ENCODE data around the gene STARD10.
A peak's percentile ranks its signal among the peaks of the same experiment; 100 is the strongest.

STARD10 gene

DNA sequence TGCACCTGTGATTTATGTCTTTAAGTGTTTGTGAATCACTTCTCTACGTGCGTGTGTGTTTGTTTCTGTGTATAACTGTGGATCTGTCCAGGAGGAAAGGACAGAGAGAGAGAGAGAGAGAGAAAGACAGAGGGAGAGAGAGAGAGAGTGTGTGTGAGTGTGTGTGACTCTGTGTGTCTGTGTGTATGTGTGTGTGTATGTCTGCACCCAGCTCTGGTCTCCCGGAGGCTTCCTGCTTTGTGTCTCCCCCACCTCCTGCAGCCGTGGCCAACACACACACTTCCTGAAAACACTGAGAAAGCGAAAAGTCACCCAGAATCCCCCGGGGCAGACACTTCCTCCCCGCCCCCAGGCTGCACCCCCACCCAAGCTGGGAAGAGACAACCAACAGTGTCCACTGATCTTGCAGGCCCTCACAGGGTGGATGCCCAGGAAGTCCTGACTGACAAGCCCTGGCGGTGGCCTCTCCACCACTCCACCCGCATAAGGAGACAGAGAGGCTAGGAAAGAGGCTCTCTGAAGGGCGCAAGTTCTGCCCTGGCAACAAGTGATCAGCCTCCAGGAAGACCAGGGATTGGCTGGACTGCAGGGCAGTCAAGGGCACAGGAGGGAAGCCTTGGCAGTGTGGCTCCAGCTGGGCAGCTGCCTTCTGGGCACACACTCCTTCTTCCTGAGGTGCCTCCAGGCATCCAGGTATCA lies 71.6 kb downstream of the STARD10 start:
- peak; percentile 95 for DNase-seq

DNA sequence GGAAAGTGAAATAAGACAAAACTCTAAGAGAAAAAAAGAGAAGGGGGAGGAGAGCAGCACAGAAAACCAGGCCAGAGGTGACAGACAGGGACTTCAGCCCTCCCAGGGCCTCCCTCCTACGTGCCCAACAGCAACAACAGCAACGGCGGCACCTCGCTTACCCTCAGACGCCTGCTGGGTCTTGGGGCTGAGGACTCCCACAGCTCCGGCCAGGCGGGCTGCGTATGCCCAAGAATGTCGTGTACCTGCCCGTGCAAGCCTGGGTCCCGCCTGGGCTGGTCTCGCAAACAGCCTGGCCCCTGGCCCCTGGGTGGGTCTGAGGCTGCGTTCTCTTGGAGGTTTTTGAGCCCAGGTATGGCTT lies 72.2 kb downstream of the STARD10 start:
- no peak for DNase-seq

DNA sequence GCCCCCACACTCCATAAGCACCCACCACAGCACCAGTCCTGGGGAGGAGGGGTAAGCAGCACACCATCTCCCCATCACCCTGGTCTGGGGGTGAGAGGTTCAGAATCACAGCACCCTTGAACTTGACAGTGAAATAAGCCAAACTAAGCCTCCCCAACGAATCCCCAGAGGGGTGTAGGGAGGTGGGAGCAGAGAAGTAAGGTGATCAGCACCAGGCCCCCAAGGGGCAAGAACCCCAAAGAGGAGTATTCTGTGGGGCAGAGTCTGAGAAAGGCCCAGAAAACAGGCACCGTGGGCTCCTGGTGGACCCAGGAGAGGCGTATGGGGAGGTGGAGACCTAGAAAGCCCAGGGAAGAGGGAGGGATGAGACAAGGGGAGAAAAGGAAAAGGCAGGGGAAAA lies 72.6 kb downstream of the STARD10 start:
- DNase-seq: no peak

DNA sequence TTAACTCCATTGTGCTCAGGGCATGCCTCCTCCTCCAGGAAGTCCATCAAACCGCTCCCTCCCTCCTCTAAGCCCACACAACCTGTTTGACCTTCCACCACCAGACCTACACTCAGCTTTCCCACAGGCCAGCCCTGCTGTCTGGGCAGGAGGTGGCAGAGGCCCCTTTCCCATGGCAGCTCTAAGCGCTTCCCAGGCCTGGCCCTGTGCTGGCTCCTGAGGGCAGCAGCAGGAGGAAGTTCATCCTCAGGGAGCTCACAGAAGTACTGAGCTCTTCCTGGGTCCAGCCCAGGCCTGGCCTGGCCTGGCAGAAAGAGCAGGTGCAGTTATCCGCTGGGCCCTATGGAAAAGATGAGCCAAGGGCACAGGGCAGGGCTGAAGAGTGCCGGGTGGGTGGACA lies 73.1 kb downstream of the STARD10 start:
- no peak for DNase-seq

DNA sequence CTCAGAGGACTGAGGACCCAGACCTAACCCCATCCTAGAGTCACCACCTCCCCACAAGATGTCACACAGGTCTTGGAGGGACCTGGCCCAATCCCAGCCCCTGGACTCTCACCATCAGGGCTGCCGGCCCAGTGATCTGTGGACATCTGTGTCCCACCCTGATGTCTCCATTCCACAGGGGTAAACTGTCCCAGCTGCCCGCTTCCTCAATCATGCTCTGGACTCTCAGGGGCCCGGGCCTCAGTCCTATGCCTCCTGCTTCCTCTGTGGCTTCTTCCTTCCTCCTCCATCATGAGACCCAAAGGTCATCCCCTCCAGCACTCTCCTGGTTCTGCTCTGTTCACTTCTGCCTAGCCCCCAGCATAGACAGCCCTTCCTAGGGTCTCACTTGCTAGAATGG lies 73.8 kb downstream of the STARD10 start:
- DNase-seq: no peak

DNA sequence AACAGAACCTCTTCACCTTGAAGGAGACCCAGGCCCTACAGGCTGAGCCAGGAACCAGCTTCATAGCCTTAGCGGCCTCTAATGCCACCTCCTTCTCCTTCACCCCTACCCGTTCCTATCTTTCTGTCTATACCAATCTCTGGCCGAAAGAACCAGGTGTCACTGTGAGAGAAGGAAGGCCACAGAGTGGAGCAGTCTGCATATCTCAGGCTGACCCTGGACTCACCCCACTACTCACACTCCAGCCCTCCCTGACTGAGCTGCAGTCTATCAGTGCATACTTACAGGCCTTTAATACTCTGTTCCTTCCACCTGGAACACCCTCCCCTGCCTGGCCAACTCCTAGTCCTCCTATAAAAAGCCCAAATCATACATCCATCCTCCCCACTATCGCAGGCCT lies 74.3 kb downstream of the STARD10 start:
- no peak for DNase-seq

DNA sequence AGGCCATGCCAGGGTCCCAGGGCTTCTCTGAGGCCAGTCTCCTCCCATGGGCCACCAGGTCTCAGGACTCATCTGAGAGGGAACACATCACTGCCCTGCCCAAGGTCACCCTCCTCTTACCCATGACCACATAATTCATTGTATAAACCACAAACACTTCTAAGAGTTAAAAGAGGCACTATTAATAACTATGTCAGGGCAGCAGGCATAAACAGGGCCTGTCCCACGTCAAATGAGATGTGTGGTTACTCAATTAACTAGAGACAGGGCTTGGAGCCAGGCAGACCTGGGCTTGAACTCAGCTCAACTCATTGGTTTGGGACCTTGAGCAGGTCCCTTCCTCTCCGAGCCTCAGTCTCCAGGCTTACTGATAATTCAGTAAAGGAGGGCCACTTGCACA lies 74.7 kb downstream of the STARD10 start:
- no peak for DNase-seq

DNA sequence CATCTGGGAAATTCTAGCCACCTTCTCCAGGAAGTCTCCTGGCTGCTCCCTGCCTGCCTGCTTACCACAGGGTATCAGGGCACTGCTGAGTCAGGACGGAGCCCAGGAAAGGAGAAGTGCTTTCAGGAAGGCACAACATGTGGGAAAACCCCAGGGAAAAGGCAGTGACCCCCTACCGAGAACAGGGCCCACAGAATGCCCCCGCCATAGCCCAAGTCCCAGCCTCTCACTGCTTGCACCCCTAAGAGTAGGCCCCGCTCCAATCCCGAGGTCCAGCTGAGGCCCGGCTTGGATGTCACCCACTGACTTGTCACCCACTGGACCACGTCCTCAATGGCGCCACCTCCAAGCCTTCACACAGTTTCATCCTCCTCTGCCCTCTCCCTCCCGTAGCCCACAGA lies 75.7 kb downstream of the STARD10 start:
- DNase-seq: no peak

DNA sequence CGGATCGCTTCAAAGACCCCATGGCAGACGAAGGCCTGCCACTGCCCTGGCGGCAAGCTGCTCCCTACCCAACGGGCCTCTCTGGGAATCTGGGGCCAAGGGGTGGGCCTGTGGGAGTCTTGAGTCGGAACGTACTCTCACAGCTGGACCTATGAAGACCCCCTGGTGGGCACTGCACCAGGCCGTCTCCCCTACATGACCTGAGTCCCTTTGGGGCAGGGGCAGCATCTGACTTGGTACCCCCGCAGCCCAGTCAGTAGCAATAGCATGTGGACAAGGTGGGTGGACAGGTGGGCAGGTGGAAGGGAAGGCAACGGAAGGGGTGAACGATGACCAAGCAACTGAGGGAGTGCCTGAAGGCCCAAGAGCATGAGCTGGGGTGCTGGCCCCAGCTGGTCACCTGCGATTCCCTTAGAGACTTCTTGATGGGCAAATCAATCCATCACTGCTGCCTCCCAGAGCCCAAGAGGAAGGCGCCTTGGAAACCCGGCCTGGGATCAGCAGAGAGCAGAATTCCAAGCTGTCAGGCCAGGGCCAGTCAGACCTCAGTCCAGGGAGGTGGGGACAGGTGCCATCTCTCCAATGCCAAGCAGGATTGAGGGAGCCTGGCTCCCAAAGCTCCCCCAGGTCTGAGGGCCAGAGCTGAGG lies 76.9 kb downstream of the STARD10 start:
- DNase-seq: no peak

DNA sequence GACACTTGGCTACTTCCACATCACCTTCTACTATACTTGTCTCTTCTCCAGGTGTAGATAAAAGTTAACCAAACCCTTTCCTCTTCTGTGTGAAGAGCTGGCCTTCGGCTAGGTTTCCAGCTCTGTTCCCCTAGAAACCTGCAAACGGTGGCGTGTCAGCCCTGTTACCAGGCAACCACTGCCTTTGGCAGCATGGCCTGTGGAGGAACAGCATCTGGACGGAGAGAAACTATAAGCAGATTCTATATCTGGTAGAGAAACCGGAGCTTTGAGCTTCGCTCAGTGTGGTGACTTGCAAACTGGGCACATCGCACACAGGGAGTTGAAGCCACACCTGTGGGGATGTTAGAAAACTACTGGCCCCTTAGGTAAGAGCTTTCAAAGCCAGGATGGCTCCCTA lies 77.6 kb downstream of the STARD10 start:
- peak; percentile 74 for DNase-seq

DNA sequence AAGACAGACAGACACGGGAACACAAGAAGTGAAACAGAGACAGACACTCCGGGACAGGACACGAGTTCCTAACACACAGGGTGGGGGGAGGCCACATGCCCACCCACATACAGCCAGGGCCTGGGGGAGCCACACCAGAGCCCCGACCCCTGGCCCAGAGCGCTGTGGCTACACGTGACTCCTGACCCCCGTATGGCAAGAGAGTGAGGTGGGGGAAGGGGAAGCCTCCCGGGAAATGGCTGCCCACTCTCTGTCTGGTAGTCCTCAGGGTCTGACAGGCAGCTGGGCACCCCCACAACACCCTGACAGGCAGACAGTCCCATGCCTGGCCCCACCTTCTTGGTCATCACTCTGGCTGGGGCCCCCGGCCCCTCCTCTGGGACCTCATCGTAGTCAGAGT lies 81.0 kb downstream of the STARD10 start:
- DNase-seq: no peak

DNA sequence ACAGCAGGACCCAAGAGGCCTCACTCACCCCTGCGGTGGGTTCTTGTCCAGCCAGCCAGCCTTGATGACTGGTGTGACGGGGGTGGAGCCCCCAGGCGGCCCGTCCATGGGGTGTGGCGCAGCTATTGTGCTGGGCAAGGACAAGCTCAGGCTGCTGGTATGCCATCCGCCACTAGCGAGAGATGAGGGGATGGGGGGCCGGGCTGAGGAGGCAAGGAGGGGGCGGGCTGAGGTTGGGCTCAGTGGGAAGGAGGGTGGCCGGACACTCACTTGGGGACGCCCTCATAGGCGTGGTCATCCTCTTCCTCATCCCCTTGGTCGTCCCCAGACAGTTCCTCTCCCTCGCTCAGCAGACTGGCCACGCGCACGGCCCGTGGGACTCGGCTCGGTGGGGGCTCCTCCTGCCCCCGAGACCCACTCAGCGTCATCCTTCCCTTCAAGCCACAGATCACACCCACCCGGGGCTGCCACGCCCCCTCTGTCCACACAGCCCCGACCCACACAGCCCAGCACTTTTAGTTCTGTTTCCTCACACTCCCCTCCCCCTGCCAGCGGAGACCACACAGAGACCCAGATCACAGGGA lies 81.6 kb downstream of the STARD10 start:
- DNase-seq: peak; percentile 42

DNA sequence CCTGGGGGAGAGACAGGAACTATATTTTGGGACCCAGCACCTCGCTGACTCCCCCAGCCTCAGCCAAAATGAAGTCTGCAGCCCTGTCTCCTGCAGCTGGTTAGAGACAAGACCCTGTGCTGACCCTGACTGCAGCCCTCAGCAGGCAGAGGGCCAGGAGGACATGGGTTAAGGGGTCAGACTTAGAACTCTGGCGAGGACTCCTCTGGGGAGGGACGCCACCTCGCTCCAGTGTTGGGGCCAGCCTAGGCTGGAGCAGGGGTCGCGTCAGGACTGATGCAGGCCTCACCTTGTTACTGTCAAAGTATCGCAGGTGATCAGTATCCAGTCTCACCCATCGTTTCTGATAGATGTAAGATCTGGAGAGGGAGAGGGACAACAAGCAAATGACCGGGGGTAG lies 82.7 kb downstream of the STARD10 start:
- no peak for DNase-seq

DNA sequence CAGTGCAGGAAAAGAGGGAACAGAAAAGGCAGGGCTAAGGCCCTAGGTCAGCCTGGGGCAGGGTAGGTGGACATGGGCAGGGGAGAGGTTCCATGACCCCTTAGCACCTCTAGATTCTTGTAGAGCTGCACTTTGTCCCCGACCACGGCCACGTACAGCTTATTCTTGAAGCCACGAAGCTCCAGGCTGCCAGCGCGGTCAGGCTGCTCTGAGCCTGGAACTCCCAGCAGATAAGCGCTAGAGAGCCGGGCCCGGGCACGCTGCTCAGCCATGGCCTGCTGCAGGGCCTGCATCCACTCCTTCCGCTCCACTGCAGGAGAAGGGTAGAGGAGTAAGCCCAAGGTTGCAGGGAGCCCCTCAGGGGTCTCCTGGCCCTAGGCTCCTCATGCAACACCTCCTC lies 83.6 kb downstream of the STARD10 start:
- DNase-seq: no peak

DNA sequence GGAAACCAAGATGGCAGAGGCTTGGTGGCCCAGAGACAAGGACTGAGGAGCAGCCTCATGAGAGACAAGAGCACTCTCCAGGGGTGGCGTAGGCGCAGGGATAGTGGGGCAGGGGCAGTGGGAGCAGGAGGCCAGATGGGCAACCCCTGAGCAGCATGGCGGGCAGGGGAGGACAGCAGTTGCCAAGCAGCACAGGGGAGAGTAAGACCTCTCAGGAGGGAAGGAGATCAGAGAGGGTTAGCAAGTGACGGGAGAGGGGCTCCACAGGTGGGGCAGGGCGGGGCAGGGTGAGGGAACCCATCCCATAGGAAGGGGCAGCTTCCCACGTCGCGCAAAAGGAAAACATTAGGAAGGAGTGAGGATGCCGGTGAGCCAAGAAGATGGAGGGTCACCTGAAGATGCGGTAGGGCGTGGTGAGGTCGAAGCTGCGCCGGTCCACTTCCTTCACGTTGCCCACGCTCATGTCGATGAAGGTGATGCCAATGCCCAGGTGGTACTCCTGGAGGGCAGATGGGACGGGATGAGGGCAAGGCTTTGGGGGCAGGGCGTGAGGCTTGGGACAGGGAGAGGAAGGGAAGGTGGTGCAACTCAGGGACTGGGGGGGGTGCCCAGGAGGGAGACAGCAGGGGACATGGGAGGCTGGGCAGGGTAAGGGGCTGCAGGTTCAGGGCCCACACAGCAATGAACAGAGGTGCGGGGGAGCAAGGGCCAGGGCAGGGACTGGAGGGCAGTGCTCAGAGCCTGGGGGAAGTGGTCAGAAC lies 84.2 kb downstream of the STARD10 start:
- no peak for DNase-seq

DNA sequence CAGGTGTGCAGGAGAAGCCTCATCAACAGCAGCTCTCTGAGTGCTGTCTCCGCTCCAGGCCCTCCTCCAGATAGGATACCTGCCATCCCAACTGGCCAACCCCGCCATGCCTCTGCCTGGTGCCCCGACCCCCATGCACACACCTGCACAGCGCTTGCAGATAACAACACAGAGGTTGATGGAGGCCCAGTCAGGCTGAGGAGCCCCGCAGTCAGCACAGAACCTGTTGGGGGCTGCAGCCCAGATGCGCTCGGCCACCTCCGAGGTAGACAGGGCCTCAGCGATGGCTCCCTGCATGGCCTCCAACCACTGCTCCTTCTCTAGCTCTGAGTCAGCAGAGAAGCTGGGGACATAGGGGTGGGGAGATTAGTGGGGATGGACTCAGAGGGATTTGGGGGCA lies 86.8 kb downstream of the STARD10 start:
- DNase-seq: no peak

DNA sequence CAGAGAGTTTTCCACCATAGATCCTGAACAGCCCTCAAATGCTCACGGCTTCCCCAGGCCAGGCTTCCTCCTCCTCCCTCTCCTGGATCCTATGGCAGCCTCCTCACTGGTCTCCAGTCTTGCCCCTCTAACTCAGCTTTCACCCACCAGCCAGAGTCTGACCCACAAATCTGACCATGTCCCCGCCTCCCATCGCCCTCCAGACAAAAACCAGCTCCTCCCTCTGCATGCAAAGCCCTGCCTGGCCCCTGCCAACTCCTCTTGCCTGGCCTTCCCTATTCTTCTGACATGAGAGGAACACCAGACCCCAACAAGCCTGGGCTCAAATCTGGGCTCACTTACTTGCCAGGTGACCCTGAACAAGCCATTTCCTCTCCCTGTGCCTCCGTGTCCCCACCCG lies 87.3 kb downstream of the STARD10 start:
- no peak for DNase-seq

DNA sequence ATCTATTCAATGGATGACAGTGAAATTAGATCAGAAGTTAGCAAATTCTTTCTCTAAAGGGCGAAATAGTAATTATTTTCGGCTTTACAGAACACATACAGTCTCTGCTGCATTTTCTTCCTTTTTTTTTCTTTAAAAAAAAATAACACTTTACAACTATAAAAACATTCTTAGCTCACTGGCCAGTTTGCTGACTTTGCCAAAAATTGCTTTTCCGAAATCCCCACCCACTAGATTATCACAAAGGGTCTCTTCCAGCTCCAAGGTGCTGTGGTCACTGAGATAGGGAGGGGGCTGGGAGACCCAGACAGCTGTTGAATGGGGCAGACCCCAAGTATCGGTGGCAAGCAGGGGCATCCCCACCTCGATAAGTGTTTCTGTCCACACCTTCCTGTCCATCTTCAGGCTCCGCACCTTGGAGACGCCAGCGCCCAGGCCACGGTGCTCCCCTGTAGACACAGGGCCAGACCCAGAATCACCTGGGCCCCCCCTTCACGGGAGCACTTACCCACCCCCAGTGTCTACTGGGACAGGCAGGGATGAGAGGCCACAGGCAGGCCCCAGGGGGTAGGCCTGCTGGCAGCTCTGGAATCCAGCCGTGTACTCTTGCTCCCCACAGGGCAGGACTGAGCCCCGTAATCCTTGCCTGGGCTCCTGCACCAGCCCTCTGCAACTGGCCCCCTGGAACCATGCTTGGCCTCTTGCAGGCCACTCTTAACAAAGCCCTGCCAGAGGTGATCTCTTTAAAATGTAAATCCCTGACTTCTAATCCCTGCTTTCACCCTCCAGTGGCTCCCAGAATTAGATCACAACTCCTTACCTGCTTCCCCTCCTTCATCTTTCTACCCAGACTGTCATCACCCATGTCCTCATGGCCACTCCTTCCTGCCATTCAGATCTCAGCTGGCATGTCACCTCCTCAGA lies 88.1 kb downstream of the STARD10 start:
- no peak for DNase-seq

DNA sequence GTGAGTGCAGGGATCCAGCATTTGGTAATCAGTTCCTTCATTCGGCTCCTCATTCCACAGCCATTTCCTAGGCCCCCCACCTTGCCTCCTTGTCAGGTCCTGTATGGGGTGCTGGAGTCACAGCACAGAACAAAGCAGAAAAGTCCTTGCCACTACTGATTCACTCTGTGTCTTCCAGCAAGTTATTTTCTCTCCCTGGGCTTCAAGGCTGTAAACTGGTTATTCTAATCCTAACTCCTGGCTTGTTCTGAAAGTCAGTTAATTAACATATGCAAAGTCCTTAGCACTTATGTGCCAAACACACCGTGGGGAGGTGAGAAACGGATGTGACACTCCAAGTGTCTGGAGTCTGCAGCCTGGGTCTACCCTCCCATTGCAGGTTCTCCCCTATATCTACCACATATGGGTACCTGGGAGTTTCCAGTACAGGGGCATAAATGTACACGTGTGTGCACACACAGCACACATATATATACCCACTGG lies 89.0 kb downstream of the STARD10 start:
- no peak for DNase-seq

Data from eye (tissue), 1 donor.